CD14-positive monocyte (primary cell): ENCODE results near the gene SNX22. TPM values are rescaled to one million over a fixed set of nuclear protein-coding genes. Genes with fewer than 3 reads are reported as not detected.

Experiments
- DNase-seq, 3 donors: peaks; one replicate each; pipeline ENCODE4 v3.0.0-alpha.2; 2011 to 2022
- H2AFZ ChIP-seq: 2 replicates; pipeline ENCODE4 v1.6.0; 2012; ENCODE audit warnings: mild to moderate bottlenecking, low read depth, low read length, inconsistent platforms; ENCODE audit not compliant: insufficient read depth, poor library complexity, severe bottlenecking
- H3K27ac ChIP-seq, 2 donors: 1 replicate in 1 of 2; 2 replicates in 1 of 2; pipeline ENCODE4 v1.5.1; 2012 to 2013; ENCODE audit warnings: low read length in 2 of 2, control low read depth in 1 of 2, inconsistent platforms in 1 of 2, low read depth in 1 of 2, mild to moderate bottlenecking in 1 of 2
- H3K27me3 ChIP-seq, 2 donors: one replicate each; pipeline versions ENCODE4 v1.6.0 to v1.6.1; 2011 to 2013; ENCODE audit warnings: low read length in 2 of 2; ENCODE audit not compliant: control insufficient read depth in 2 of 2, insufficient read depth in 2 of 2
- H3K36me3 ChIP-seq, 2 donors: replicated peaks in 1 of 2; 1 replicate in 1 of 2; 2 replicates in 1 of 2; pipeline versions ENCODE4 v1.5.1 to v1.6.1; 2012 to 2013; ENCODE audit warnings: low read length in 2 of 2, control low read depth in 1 of 2, inconsistent platforms in 1 of 2, mild to moderate bottlenecking in 1 of 2; ENCODE audit not compliant: insufficient read depth in 2 of 2, control insufficient read depth in 1 of 2
- H3K4me1 ChIP-seq, 2 donors: 1 replicate in 1 of 2; 2 replicates in 1 of 2; pipeline versions ENCODE4 v1.5.1 to v1.6.1; 2012 to 2013; ENCODE audit warnings: low read length in 2 of 2, control low read depth in 1 of 2, inconsistent platforms in 1 of 2, mild to moderate bottlenecking in 1 of 2, moderate library complexity in 1 of 2; ENCODE audit not compliant: insufficient read depth in 2 of 2, control insufficient read depth in 1 of 2
- H3K4me2 ChIP-seq: replicated peaks from 2 replicates; pipeline ENCODE3; 2012; ENCODE audit warnings: low read length, moderate library complexity, mild to moderate bottlenecking; ENCODE audit not compliant: poor library complexity, severe bottlenecking; ENCODE audit errors: extremely low read depth
- H3K4me3 ChIP-seq, 3 experiments: fragments of 200-600 bp in 1 of 3; sonication (generic) in 1 of 3; replicated peaks in 1 of 3; 1 replicate in 2 of 3; 2 replicates in 1 of 3; pipeline ENCODE4 v1.5.1; 2011 to 2013; ENCODE audit warnings: low read length in 3 of 3, mild to moderate bottlenecking in 3 of 3, control low read depth in 2 of 3, low read depth in 2 of 3, inconsistent platforms in 1 of 3, moderate library complexity in 1 of 3
- H3K79me2 ChIP-seq: 2 replicates; pipeline ENCODE4 v1.6.0; 2012; ENCODE audit warnings: mild to moderate bottlenecking, control low read depth, inconsistent platforms, low read length, moderate library complexity; ENCODE audit not compliant: insufficient read depth
- H3K9ac ChIP-seq: 2 replicates; pipeline ENCODE4 v1.6.0; 2017; ENCODE audit warnings: low read length, mild to moderate bottlenecking; ENCODE audit not compliant: insufficient read depth, poor library complexity, severe bottlenecking
- H3K9me3 ChIP-seq, 2 donors: replicated peaks in 1 of 2; 1 replicate in 1 of 2; 2 replicates in 1 of 2; pipeline versions ENCODE4 v1.5.1 to v1.6.1; 2012 to 2013; ENCODE audit warnings: low read length in 2 of 2, control low read depth in 1 of 2; ENCODE audit not compliant: control insufficient read depth in 1 of 2, insufficient read depth in 1 of 2
- H4K20me1 ChIP-seq: 2 replicates; pipeline ENCODE4 v1.6.0; 2012; ENCODE audit warnings: mild to moderate bottlenecking, low read length, control low read depth, moderate library complexity; ENCODE audit not compliant: insufficient read depth
- H3K27ac Mint-ChIP-seq, 7 donors: one replicate each; pipeline ENCODE4 v1.8.0; 2020; ENCODE audit warnings: mild to moderate bottlenecking in 7 of 7, mixed read lengths in 7 of 7, moderate library complexity in 6 of 7, inconsistent platforms in 2 of 7
- H3K27me3 Mint-ChIP-seq, 3 donors: one replicate each; pipeline ENCODE4 v1.8.0; 2021 to 2022; ENCODE audit warnings: low read depth in 3 of 3, mild to moderate bottlenecking in 3 of 3, mixed read lengths in 3 of 3, moderate library complexity in 3 of 3, inconsistent platforms in 1 of 3
- H3K36me3 Mint-ChIP-seq, 2 donors: one replicate each; pipeline ENCODE4 v1.8.0; 2020; ENCODE audit warnings: mixed read lengths in 2 of 2, inconsistent platforms in 1 of 2, mild to moderate bottlenecking in 1 of 2
- H3K4me1 Mint-ChIP-seq: one replicate; pipeline ENCODE4 v1.8.0; 2020; ENCODE audit warnings: mild to moderate bottlenecking, mixed read lengths
- H3K4me3 Mint-ChIP-seq, 2 donors: one replicate each; pipeline ENCODE4 v1.8.0; 2020; ENCODE audit warnings: mild to moderate bottlenecking in 2 of 2, mixed read lengths in 2 of 2, moderate library complexity in 1 of 2
- H3K9me3 Mint-ChIP-seq, 7 donors: one replicate each; pipeline ENCODE4 v1.8.0; 2020 to 2022; ENCODE audit warnings: mixed read lengths in 7 of 7, mild to moderate bottlenecking in 6 of 7, moderate library complexity in 6 of 7, inconsistent platforms in 2 of 7
- CTCF ChIP-seq: fragments of 200-600 bp; IDR thresholded peaks from one replicate; pipeline ENCODE4 v1.8.0; 2022; ENCODE audit warnings: antibody characterized with exemption, mild to moderate bottlenecking
- WGBS: methylation state at CpG from one replicate; pipeline ENCODE4 v1.1.5; 2013; ENCODE audit warnings: missing lambda C conversion rate; ENCODE audit not compliant: insufficient coverage; 5-methylcytosine and 5-hydroxymethylcytosine counted together
- intact Hi-C, 2 donors: fragments of 100-400 bp; cut with micrococcal nuclease; formaldehyde crosslinking; loops; one replicate each; pipeline versions ENCODE4 v1.15.0 to v1.15.1; 2023
- polyA plus RNA-seq, 3 donors: library from polyadenylated mRNA; depleted of rRNA in 1 of 3; unstranded in 2 of 3; stranded (reverse) in 1 of 3; fragments of 300-500 nt in 2 of 3; fragments of >200 nt in 1 of 3; fragmentation: Illumina TruSeq in 2 of 3; gene quantifications; 1 replicate in 2 of 3; 2 replicates in 1 of 3; pipeline ENCODE4 v1.2.3, GENCODE V29; 2012 to 2021

The SNX22 gene
- polyA plus RNA-seq, 3 donors: 0.19 to 1.2 (median 0.80) TPM

GRCh38 chr15:64127521-64128270, 23.8 kb upstream of the SNX22 start:
- Histone ChIP-seq H3K27ac (no peak overlapping the region), H3K79me2 (no peaks in the 10 kb centered on the region), H3K36me3 (peaks cover 94 to 98% of the 10 kb centered on the region in 2 donors), H3K9me3 (no peaks in the 10 kb centered on the region), H2AFZ (no peak overlapping the region), H3K4me2 (no peak overlapping the region), H4K20me1 (peaks cover 44% of the 10 kb centered on the region), H3K9ac (no peak overlapping the region), H3K27me3 (no peaks in the 10 kb centered on the region), H3K4me3 (no peak overlapping the region), H3K4me1 (no peaks in the 10 kb centered on the region)
- Mint-ChIP-seq H3K4me1 (no peaks in the 10 kb centered on the region), H3K36me3 (peaks cover 89 to 99% of the 10 kb centered on the region in 2 donors), H3K4me3 (no peak overlapping the region), H3K27me3 (peaks cover 0 to under 1% (median 0%) of the 10 kb centered on the region in 3 donors), H3K27ac (peak overlapping the region in 2 of 7 donors; percentile 1 to 67), H3K9me3 (no peaks in the 10 kb centered on the region)
- WGBS: 100% methylated on average over 2 of the region's 6 CpGs
- TF ChIP-seq CTCF: no peak
- DNase-seq: no peak
- intact Hi-C loops: no loop called here

- H3K9me3 ChIP-seq: no peaks in the 10 kb centered on the region
- H4K20me1 ChIP-seq: peaks cover 51% of the 10 kb centered on the region
- peaks cover 91 to 99% of the 10 kb centered on the region in 2 donors for H3K36me3 Mint-ChIP-seq
- H3K4me3 ChIP-seq: no peak overlapping the region
- TF ChIP-seq CTCF: no peak
- no peaks in the 10 kb centered on the region for H3K79me2 ChIP-seq
- H3K27ac Mint-ChIP-seq: no peak overlapping the region
- whole genome bisulfite sequencing: 100% methylated on average over 1 of the region's 3 CpGs
- no peak overlapping the region for H3K4me2 ChIP-seq
- H2AFZ ChIP-seq: no peak overlapping the region
- no peaks in the 10 kb centered on the region for H3K9me3 Mint-ChIP-seq
- intact Hi-C loops: no loop called here
- H3K4me1 Mint-ChIP-seq: no peaks in the 10 kb centered on the region
- no peaks in the 10 kb centered on the region for H3K4me1 ChIP-seq
- no peaks in the 10 kb centered on the region for H3K27me3 ChIP-seq
- no peak overlapping the region for H3K4me3 Mint-ChIP-seq
- DNase-seq: no peak
- no peak overlapping the region for H3K9ac ChIP-seq
- H3K36me3 ChIP-seq: peaks cover 93 to 100% of the 10 kb centered on the region in 2 donors
- H3K27me3 Mint-ChIP-seq: peaks cover 0 to 2% (median 0%) of the 10 kb centered on the region in 3 donors
- H3K27ac ChIP-seq: peak overlapping the region in 1 of 2 donors; percentile 14
Measured at GRCh38 chr15:64130159-64130558, 21.4 kb upstream of the SNX22 start.
